GM12801 (cell line): ENCODE results near the gene SLC22A16.

Experiments
- CTCF ChIP-seq: IDR thresholded peaks from one replicate; pipeline ENCODE4 v1.5.1; 2011; ENCODE audit warnings: control low read depth; ENCODE audit not compliant: insufficient read length; ENCODE audit errors: extremely low read depth

The SLC22A16 gene

GRCh38 chr6:110517601-110518281 is 41.3 kb upstream of the SLC22A16 start:
- TF ChIP-seq CTCF, result no peak

GRCh38 chr6:110517034-110517433 is 40.6 kb upstream of the SLC22A16 start:
- no peak for TF ChIP-seq CTCF

GRCh38 chr6:110514818-110515217 is 38.4 kb upstream of the SLC22A16 start:
- no peak for TF ChIP-seq CTCF

- TF ChIP-seq CTCF, result no peak
These were observed 36.6 kb upstream of the SLC22A16 start for GRCh38 chr6:110512991-110513390.

- no peak for TF ChIP-seq CTCF
These were observed 35.0 kb upstream of the SLC22A16 start for GRCh38 chr6:110511401-110511800.

- TF ChIP-seq CTCF, result no peak
These were observed 33.3 kb upstream of the SLC22A16 start for GRCh38 chr6:110509617-110510241.

GRCh38 chr6:110495949-110496348 is 19.5 kb upstream of the SLC22A16 start:
- TF ChIP-seq CTCF, result no peak
